ENCODE results near the gene TBCK.
"Not testable (repeated sequence)": the region's sequence is repeated elsewhere in the genome, so short reads cannot be mapped to it uniquely, and the experiment has no call there.

TBCK gene

DNA sequence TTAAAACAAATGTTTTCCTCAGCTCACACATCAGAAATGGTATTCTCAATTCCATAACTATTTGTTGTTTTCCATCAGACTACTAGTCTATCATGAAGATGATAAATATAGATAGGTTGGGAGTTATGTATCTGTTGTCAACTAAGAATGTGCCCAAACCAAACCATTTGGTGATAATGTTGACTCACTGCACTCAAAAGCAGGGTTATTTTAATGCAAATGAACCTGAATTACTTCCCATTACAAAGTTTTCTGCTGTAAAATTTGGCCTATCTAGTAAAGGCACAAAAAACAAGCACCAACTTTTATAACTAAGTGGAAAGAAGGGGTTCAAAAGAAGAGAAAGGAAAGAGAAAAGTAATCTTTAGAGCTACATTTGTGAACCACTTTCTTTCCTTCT is 93.5 kb downstream of the TBCK start:
- H3K9ac ChIP-seq (ENCODE audit: low read depth, low read length) = no peak overlapping the region; the same call in 1 of the 2 replicates
- peak overlapping the region; percentile 20 for H3K4me3 ChIP-seq (ENCODE audit: low read length)
- H3K27ac ChIP-seq (ENCODE audit: low read depth, low read length) = peak overlapping the region; percentile 54
- peaks cover 21% of the 10 kb centered on the region for H3K4me1 ChIP-seq (ENCODE audit: insufficient read depth, low read length)
- H3K9me3 ChIP-seq (ENCODE audit: insufficient read depth, low read depth, low read length) = no peaks in the 10 kb centered on the region
- H3K27me3 ChIP-seq (ENCODE audit: insufficient read depth, low read length) = no peaks in the 10 kb centered on the region
- H3K36me3 ChIP-seq (ENCODE audit: insufficient read depth, low read length) = peaks cover 6% of the 10 kb centered on the region; the same call in 1 of the 2 replicates

DNA sequence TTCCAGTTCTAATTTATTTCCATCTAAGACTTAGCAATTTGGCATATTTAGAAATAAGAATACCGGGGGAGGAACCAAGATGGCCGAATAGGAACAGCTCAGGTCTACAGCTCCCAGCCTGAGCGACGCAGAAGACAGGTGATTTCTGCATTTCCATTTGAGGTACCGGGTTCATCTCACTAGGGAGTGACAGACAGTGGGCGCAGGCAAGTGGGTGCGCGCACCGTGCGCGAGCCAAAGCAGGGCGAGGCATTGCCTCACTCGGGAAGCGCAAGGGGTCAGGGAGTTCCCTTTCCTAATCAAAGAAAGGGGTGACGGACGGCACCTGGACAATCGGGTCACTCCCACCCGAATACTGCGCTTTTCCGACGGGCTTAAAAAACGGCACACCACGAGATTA is 102.7 kb downstream of the TBCK start:
- H3K27ac ChIP-seq (ENCODE audit: low read depth, low read length); H3K9ac ChIP-seq (ENCODE audit: low read depth, low read length): not testable (repeated sequence)

DNA sequence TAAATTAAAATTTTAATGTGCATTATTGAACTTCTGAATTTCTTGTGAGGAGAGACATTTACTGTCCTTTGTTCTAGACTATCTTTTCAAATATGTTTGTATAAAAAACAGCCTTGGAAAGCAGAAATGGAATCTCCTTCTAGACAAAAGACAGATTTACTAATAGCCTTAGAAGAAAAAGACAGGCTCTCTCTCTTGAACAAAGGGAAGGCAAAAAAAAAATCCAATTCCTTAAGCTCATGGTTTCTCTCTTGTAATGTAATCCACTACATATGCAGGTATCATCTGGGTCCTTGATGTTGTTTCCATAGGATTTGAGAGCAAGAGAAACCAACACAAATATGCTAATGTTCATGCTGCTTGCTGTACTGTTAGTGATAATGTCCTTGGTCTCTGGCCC is 106.0 kb downstream of the TBCK start:
- H3K9ac ChIP-seq (ENCODE audit: low read depth, low read length) = no peak overlapping the region
- peaks cover 6% of the 10 kb centered on the region; the same call in 1 of the 2 replicates for H3K4me1 ChIP-seq (ENCODE audit: insufficient read depth, low read length)
- no peak overlapping the region for H3K27ac ChIP-seq (ENCODE audit: low read depth, low read length)
- no peak overlapping the region for H3K4me3 ChIP-seq (ENCODE audit: low read length)
- H3K36me3 ChIP-seq (ENCODE audit: insufficient read depth, low read length) = peaks cover 15% of the 10 kb centered on the region
- H3K27me3 ChIP-seq (ENCODE audit: insufficient read depth, low read length) = no peaks in the 10 kb centered on the region
- no peaks in the 10 kb centered on the region for H3K9me3 ChIP-seq (ENCODE audit: insufficient read depth, low read depth, low read length)

More for the DNA sequence above, 102.7 kb downstream of the TBCK start:
- not testable (repeated sequence) for H3K27me3 ChIP-seq (ENCODE audit: insufficient read depth, low read length); H3K9me3 ChIP-seq (ENCODE audit: insufficient read depth, low read depth, low read length); H3K4me3 ChIP-seq (ENCODE audit: low read length); H3K4me1 ChIP-seq (ENCODE audit: insufficient read depth, low read length)
- 95% methylated on average over 23 of the region's 23 CpGs for WGBS
- H3K36me3 ChIP-seq (ENCODE audit: insufficient read depth, low read length) = peaks cover 15% of the 10 kb centered on the region

DNA sequence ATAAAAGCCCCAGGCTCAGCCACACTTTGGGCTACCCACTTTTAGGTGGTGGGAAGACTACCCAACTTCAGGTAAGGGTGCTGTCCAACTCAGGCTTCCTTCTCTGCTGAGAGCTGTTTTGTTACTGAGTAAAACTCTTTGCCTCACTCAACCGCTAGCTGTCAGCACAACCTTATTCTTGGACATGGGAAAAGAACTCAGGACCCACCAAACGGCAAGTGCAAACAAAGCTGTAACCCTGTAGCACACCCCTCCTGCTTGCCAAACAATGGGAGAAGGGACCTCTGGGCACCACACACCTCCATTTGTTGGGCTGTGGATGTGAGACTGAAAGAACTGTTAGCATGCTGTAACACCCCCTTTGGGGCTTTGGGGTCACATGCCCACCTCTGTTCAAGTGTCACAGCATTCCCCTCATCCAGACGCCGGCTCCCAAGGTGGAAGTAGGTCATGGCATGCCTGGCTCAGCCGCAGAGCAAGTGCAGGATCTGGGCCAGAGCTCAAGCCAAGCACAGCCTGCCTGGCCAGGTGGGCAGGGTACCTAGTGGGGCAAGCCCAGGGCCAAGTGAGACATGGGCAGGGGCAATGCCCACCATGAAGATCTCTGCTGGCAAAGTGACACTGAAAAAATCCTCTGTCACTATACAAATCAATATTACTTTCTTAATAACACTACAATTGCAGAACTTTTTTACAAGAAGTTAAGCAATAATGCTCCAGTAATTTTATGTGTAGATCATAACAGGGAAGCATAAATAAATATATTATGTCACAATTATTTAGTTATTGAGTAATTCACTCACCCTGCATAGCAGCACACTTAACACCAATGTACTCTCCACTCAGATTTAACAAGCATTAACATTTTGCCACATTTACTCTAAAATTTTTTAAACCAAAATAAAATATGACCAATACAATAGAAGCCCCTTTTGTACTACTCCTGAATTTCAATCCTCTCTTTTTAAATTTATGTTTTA is 107.2 kb downstream of the TBCK start:
- Histone ChIP-seq H3K4me1 (ENCODE audit: insufficient read depth, low read length) (peaks cover 6% of the 10 kb centered on the region; the same call in 1 of the 2 replicates), H3K27me3 (ENCODE audit: insufficient read depth, low read length) (no peaks in the 10 kb centered on the region), H3K4me3 (ENCODE audit: low read length) (no peak overlapping the region), H3K36me3 (ENCODE audit: insufficient read depth, low read length) (peaks cover 15% of the 10 kb centered on the region), H3K9me3 (ENCODE audit: insufficient read depth, low read depth, low read length) (no peaks in the 10 kb centered on the region), H3K9ac (ENCODE audit: low read depth, low read length) (no peak overlapping the region), H3K27ac (ENCODE audit: low read depth, low read length) (no peak overlapping the region)
- WGBS = 96% methylated on average over 5 of the region's 5 CpGs

DNA sequence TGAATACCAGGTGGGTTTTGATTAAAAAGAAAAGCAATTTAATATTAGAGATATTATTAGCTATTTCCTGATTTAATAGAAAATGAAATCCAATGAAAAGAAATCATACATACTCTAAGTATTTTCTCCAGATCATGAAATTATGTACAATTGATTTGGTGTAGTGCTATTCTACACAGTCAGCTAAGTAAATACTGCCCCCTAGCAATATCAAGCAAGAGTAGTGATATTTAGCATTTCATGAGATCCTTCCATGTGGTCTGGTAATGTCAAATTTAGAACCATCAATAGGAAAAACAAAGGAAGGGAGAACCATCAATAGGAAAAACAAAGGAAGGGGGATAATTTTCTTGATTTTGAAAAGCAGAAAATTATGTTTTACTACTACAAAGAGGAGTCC is 114.6 kb downstream of the TBCK start:
- no peak overlapping the region for H3K27ac ChIP-seq (ENCODE audit: low read depth, low read length)
- H3K27me3 ChIP-seq (ENCODE audit: insufficient read depth, low read length) = no peaks in the 10 kb centered on the region
- no peak overlapping the region for H3K4me3 ChIP-seq (ENCODE audit: low read length)
- no peaks in the 10 kb centered on the region for H3K9me3 ChIP-seq (ENCODE audit: insufficient read depth, low read depth, low read length)
- no peaks in the 10 kb centered on the region for H3K36me3 ChIP-seq (ENCODE audit: insufficient read depth, low read length)
- H3K4me1 ChIP-seq (ENCODE audit: insufficient read depth, low read length) = no peaks in the 10 kb centered on the region
- H3K9ac ChIP-seq (ENCODE audit: low read depth, low read length) = no peak overlapping the region

DNA sequence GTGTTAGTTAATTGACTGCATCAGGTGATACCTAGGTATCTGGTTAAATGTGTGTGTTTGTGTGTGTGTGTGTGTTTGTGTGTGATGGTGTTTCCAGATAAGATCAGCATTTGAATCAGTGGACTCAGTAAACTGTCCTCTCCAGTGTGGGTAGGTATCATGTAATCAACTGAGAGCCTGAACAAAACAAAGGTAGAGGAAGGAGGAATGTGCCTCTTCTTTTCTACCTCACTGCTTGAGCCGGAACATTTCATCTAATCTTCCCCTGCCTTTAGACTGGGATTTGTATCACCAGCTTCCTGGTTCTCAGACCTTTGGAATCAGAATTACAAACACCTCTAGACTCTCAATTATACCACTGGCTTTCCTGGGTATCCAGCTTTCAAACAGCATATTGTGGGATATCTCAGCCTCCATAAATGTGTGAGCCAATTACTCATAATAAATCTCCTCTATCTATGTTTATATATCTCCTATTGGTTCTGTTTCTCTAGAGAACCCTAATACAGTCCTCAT is 120.5 kb downstream of the TBCK start:
- no peaks in the 10 kb centered on the region for H3K4me1 ChIP-seq (ENCODE audit: insufficient read depth, low read length)
- WGBS = 83% methylated on average over 1 of the region's 1 CpG
- H3K36me3 ChIP-seq (ENCODE audit: insufficient read depth, low read length) = peaks cover 22% of the 10 kb centered on the region
- no peak overlapping the region for H3K27ac ChIP-seq (ENCODE audit: low read depth, low read length)
- no peak overlapping the region for H3K4me3 ChIP-seq (ENCODE audit: low read length)
- H3K9me3 ChIP-seq (ENCODE audit: insufficient read depth, low read depth, low read length) = no peaks in the 10 kb centered on the region
- no peaks in the 10 kb centered on the region for H3K27me3 ChIP-seq (ENCODE audit: insufficient read depth, low read length)
- H3K9ac ChIP-seq (ENCODE audit: low read depth, low read length) = no peak overlapping the region

DNA sequence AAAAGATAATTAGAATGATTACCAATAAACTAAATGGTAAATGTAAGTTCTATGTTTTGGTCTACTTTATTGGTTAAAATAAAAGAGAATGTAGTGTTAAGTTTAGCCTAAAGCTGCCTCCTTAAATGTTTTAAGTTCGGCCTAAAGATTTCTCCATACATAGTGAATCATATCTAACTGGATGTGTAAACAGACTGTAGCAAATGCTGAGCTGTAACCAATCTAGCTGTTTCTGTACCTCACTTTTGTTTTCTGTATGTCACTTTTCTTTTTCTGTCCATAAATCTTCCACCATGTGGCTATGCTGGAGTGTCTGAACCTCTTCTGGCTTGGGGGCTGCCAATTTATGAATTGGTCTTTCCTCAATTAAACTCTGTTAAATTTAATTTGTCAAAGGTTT is 121.2 kb downstream of the TBCK start:
- Histone ChIP-seq H3K9me3 (ENCODE audit: insufficient read depth, low read depth, low read length) (no peaks in the 10 kb centered on the region), H3K4me1 (ENCODE audit: insufficient read depth, low read length) (no peaks in the 10 kb centered on the region), H3K36me3 (ENCODE audit: insufficient read depth, low read length) (peaks cover 22% of the 10 kb centered on the region), H3K4me3 (ENCODE audit: low read length) (no peak overlapping the region), H3K27me3 (ENCODE audit: insufficient read depth, low read length) (no peaks in the 10 kb centered on the region), H3K27ac (ENCODE audit: low read depth, low read length) (no peak overlapping the region), H3K9ac (ENCODE audit: low read depth, low read length) (no peak overlapping the region)
- 100% methylated on average over 1 of the region's 1 CpG for WGBS

DNA sequence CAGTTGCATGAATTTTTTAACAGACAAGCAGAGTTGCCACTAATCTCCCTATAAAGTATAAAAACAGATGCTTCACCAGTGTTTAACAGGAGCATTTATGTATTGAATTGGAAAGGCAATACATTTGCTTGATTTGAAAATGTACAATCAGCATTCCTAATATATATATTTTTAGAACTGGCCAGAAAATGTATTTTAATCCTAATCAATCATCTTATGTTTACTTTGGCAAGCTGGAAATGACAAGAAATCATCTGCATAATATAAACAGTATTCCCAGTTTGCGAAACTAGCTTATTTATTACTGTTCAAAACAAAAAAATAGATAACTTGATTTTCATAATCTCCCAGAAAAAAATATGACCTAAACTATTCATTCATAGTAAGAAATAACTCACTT is 123.9 kb downstream of the TBCK start:
- no peaks in the 10 kb centered on the region for H3K27me3 ChIP-seq (ENCODE audit: insufficient read depth, low read length)
- no peak overlapping the region for H3K27ac ChIP-seq (ENCODE audit: low read depth, low read length)
- no peak overlapping the region for H3K4me3 ChIP-seq (ENCODE audit: low read length)
- H3K9me3 ChIP-seq (ENCODE audit: insufficient read depth, low read depth, low read length) = no peaks in the 10 kb centered on the region
- 91% methylated on average over 1 of the region's 1 CpG for WGBS
- peaks cover 22% of the 10 kb centered on the region for H3K36me3 ChIP-seq (ENCODE audit: insufficient read depth, low read length)
- no peak overlapping the region for H3K9ac ChIP-seq (ENCODE audit: low read depth, low read length)
- no peaks in the 10 kb centered on the region for H3K4me1 ChIP-seq (ENCODE audit: insufficient read depth, low read length)

DNA sequence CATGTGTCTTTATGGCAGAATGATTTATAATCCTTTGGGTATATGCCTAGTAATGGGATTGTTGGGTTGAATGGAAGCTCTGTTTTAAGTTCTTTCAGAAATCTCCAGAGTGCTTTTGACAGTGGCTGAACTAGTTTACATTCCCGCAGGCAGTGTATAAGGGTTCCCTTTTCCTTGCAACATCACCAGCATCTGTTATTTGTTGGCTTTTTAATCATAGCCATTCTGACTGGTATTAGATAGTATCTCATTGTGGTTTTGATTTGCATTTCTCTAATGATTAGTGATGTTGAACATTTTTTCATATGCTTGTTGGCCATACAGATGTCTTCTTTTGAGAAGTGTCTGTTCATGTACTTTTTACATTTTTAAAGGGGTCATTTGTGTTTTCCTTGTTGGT is 129.8 kb downstream of the TBCK start:
- H3K9me3 ChIP-seq (ENCODE audit: insufficient read depth, low read depth, low read length) = 0 out of 2 replicates have a peak, but pooled peaks cover 2% of the 10 kb centered on the region
- no peaks in the 10 kb centered on the region for H3K27me3 ChIP-seq (ENCODE audit: insufficient read depth, low read length)
- peaks cover 7% of the 10 kb centered on the region for H3K36me3 ChIP-seq (ENCODE audit: insufficient read depth, low read length)
- H3K27ac ChIP-seq (ENCODE audit: low read depth, low read length) = no peak overlapping the region
- H3K9ac ChIP-seq (ENCODE audit: low read depth, low read length) = no peak overlapping the region
- no peaks in the 10 kb centered on the region for H3K4me1 ChIP-seq (ENCODE audit: insufficient read depth, low read length)
- H3K4me3 ChIP-seq (ENCODE audit: low read length) = no peak overlapping the region
- 88% methylated on average over 1 of the region's 1 CpG for WGBS

DNA sequence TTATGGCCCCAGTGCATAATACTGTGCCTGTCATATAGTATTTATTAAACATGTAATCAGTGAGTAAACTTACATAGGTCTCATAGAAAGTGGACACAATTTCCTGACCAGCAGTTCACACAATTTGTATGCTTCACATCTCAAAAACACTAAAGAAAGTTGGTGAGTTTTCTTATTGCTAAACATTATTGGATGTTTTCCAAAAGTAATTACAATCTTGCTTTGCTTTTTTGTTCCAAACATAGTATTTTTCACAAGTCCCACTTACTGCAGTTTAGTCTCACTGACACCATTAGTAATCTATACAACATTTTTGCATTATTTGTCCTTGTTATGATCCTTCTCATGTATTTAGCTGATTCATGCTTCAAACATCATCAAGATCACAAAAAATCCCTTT is 132.5 kb downstream of the TBCK start:
- H3K4me3 ChIP-seq (ENCODE audit: low read length) = no peak overlapping the region
- H3K36me3 ChIP-seq (ENCODE audit: insufficient read depth, low read length) = 0 out of 2 replicates have a peak, but pooled peaks cover 2% of the 10 kb centered on the region
- no peak overlapping the region for H3K9ac ChIP-seq (ENCODE audit: low read depth, low read length)
- H3K9me3 ChIP-seq (ENCODE audit: insufficient read depth, low read depth, low read length) = 0 out of 2 replicates have a peak, but pooled peaks cover 10% of the 10 kb centered on the region
- H3K27ac ChIP-seq (ENCODE audit: low read depth, low read length) = no peak overlapping the region
- no peaks in the 10 kb centered on the region for H3K4me1 ChIP-seq (ENCODE audit: insufficient read depth, low read length)
- H3K27me3 ChIP-seq (ENCODE audit: insufficient read depth, low read length) = no peaks in the 10 kb centered on the region

DNA sequence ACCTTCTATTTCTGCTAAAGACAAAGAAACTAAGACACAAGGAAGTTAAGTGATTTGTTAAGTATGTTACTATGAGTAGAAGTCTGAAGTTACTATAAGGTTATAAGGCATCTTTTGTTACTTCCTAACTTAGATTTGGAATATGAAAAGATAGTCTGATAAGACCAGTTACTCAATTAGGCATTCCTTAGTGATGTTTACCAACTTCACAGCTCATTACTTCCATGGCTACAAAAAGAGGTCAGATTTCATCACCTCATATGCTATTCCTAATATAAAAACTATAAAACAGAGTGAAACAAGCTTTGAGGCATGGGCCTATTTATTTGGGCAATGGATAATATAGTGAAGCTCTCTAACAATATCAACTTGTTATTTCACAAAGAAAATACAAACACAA is 143.1 kb downstream of the TBCK start:
- no peaks in the 10 kb centered on the region for H3K4me1 ChIP-seq (ENCODE audit: insufficient read depth, low read length)
- no peak overlapping the region for H3K27ac ChIP-seq (ENCODE audit: low read depth, low read length)
- H3K9me3 ChIP-seq (ENCODE audit: insufficient read depth, low read depth, low read length) = peaks cover 2% of the 10 kb centered on the region; the same call in 1 of the 2 replicates
- no peak overlapping the region for H3K9ac ChIP-seq (ENCODE audit: low read depth, low read length)
- H3K27me3 ChIP-seq (ENCODE audit: insufficient read depth, low read length) = no peaks in the 10 kb centered on the region
- H3K36me3 ChIP-seq (ENCODE audit: insufficient read depth, low read length) = peaks cover 20% of the 10 kb centered on the region
- H3K4me3 ChIP-seq (ENCODE audit: low read length) = no peak overlapping the region
